Endodermal cell (in vitro differentiated cells): ENCODE measurements around the gene LRCH1. TPM values are rescaled to one million over a fixed set of nuclear protein-coding genes. Genes with fewer than 3 reads are reported as not detected.

Experiments used
- DNase-seq: peaks from one replicate; pipeline ENCODE4 v3.0.0-alpha.2; 2017
- H3K27ac ChIP-seq: 2 replicates; pipeline ENCODE4 v1.5.1; 2013; ENCODE audit warnings: mild to moderate bottlenecking, low read depth, low read length, moderate library complexity
- H3K27me3 ChIP-seq: 2 replicates; pipeline ENCODE4 v1.6.1; 2013; ENCODE audit warnings: mild to moderate bottlenecking, low read length, moderate library complexity; ENCODE audit not compliant: insufficient read depth, control insufficient read depth, poor library complexity, severe bottlenecking
- H3K36me3 ChIP-seq: 2 replicates; pipeline ENCODE4 v1.7.0; 2013; ENCODE audit warnings: mild to moderate bottlenecking, low read length, moderate library complexity; ENCODE audit not compliant: control insufficient read depth, insufficient read depth
- H3K4me1 ChIP-seq: one replicate; pipeline ENCODE4 v1.7.0; 2013; ENCODE audit warnings: low read length; ENCODE audit not compliant: control insufficient read depth, insufficient read depth
- H3K4me3 ChIP-seq: 2 replicates; pipeline ENCODE4 v1.5.1; 2013; ENCODE audit warnings: mild to moderate bottlenecking, low read length, moderate library complexity
- H3K9ac ChIP-seq: 2 replicates; pipeline ENCODE4 v1.6.1; 2013; ENCODE audit warnings: mild to moderate bottlenecking, low read length, moderate library complexity; ENCODE audit not compliant: poor library complexity, severe bottlenecking; ENCODE audit errors: extremely low read depth
- H3K9me3 ChIP-seq: 2 replicates; pipeline ENCODE4 v1.6.1; 2013; ENCODE audit warnings: mild to moderate bottlenecking, low read length, moderate library complexity; ENCODE audit not compliant: control insufficient read depth
- H3K27ac Mint-ChIP-seq: 2 replicates; pipeline ENCODE4 v1.8.0; 2020; ENCODE audit warnings: mixed read lengths
- H3K27me3 Mint-ChIP-seq: 2 replicates; pipeline ENCODE4 v1.8.0; 2021; ENCODE audit warnings: mild to moderate bottlenecking, mixed read lengths; ENCODE audit not compliant: insufficient read depth
- H3K36me3 Mint-ChIP-seq: 2 replicates; pipeline ENCODE4 v1.8.0; 2020; ENCODE audit warnings: low read depth, mixed read lengths
- H3K4me1 Mint-ChIP-seq: 2 replicates; pipeline ENCODE4 v1.8.0; 2020; ENCODE audit warnings: mixed read lengths
- H3K4me3 Mint-ChIP-seq: 2 replicates; pipeline ENCODE4 v1.8.0; 2020; ENCODE audit warnings: mild to moderate bottlenecking, moderate library complexity, mixed read lengths
- H3K9me3 Mint-ChIP-seq: 2 replicates; pipeline ENCODE4 v1.8.0; 2020; ENCODE audit warnings: mild to moderate bottlenecking, mixed read lengths
- CTCF ChIP-seq: fragments of 200-600 bp; sonication (generic); conservative IDR thresholded peaks from 2 replicates; pipeline ENCODE4 v1.5.0; 2021; ENCODE audit warnings: antibody characterized with exemption, mild to moderate bottlenecking
- WGBS, 2 experiments: methylation state at CpG; one replicate each; pipeline versions ENCODE4 v1.1.5 to v1.1.7; 2013; ENCODE audit warnings: missing lambda C conversion rate in 2 of 2, mixed read lengths in 1 of 2; ENCODE audit not compliant: insufficient coverage in 1 of 2, insufficient read length in 1 of 2; 5-methylcytosine and 5-hydroxymethylcytosine counted together
- total RNA-seq, 2 donors: library from RNA; stranded (reverse); fragmentation: NEBNext Ultra II Directional in 1 of 2; extraction: Animal tissue kit (Norgen Biotek cat#: 25700) in 1 of 2; gene quantifications; 2 replicates in 1 of 2; 3 replicates in 1 of 2; pipeline ENCODE4 v1.2.1, GENCODE V29; 2021

The LRCH1 gene
- total RNA-seq, 2 donors from 2014 or later, result 8.1 to 11.8 TPM

- H3K36me3 Mint-ChIP-seq, result no peaks in the 10 kb centered on the region
- Histone ChIP-seq H3K27me3 (peaks cover 30% of the 10 kb centered on the region), H3K36me3 (no peaks in the 10 kb centered on the region), H3K9me3 (no peaks in the 10 kb centered on the region), H3K27ac (no peak overlapping the region), H3K4me1 (peaks cover 7% of the 10 kb centered on the region), H3K9ac (no peak overlapping the region), H3K4me3 (no peak overlapping the region)
- TF ChIP-seq CTCF, result no peak
- no peak overlapping the region for H3K4me3 Mint-ChIP-seq
- H3K27me3 Mint-ChIP-seq, result peaks cover 29% of the 10 kb centered on the region
- no peak for DNase-seq
- peaks cover 38% of the 10 kb centered on the region for H3K4me1 Mint-ChIP-seq
- H3K27ac Mint-ChIP-seq, result no peak overlapping the region
- 97 to 98% methylated on average over 3 to 4 of the region's 4 CpGs for WGBS, 2 experiments
- no peaks in the 10 kb centered on the region for H3K9me3 Mint-ChIP-seq
These were observed 74.5 kb downstream of the LRCH1 start for GRCh38 chr13:46627462-46627861.

- H3K9me3 Mint-ChIP-seq, result no peaks in the 10 kb centered on the region
- Histone ChIP-seq H3K9me3 (no peaks in the 10 kb centered on the region), H3K36me3 (no peaks in the 10 kb centered on the region), H3K4me1 (peaks cover 7% of the 10 kb centered on the region), H3K27ac (no peak overlapping the region), H3K9ac (no peak overlapping the region), H3K4me3 (no peak overlapping the region), H3K27me3 (peaks cover 30% of the 10 kb centered on the region)
- no peak for TF ChIP-seq CTCF
- no peaks in the 10 kb centered on the region for H3K36me3 Mint-ChIP-seq
- H3K27ac Mint-ChIP-seq, result no peak overlapping the region
- no peak overlapping the region for H3K4me3 Mint-ChIP-seq
- no peak for DNase-seq
- peaks cover 32% of the 10 kb centered on the region for H3K27me3 Mint-ChIP-seq
- peaks cover 31% of the 10 kb centered on the region for H3K4me1 Mint-ChIP-seq
- WGBS, 2 experiments, result 94 to 100% methylated on average over 6 to 7 of the region's 7 CpGs
These were observed 75.8 kb downstream of the LRCH1 start for GRCh38 chr13:46628622-46629365.

- H3K27me3 ChIP-seq, result peaks cover 30% of the 10 kb centered on the region
- Mint-ChIP-seq H3K27ac (no peak overlapping the region), H3K36me3 (no peaks in the 10 kb centered on the region), H3K27me3 (peaks cover 36% of the 10 kb centered on the region), H3K9me3 (no peaks in the 10 kb centered on the region), H3K4me1 (peaks cover 24% of the 10 kb centered on the region), H3K4me3 (no peak overlapping the region)
- no CpG with 5 or more reads among the region's 1 CpG for WGBS, 2 experiments
- H3K9ac ChIP-seq, result no peak overlapping the region
- TF ChIP-seq CTCF, result no peak
- no peaks in the 10 kb centered on the region for H3K36me3 ChIP-seq
- peaks cover 7% of the 10 kb centered on the region for H3K4me1 ChIP-seq
- no peaks in the 10 kb centered on the region for H3K9me3 ChIP-seq
- H3K27ac ChIP-seq, result no peak overlapping the region
- no peak overlapping the region for H3K4me3 ChIP-seq
- no peak for DNase-seq
These were observed 76.9 kb downstream of the LRCH1 start for GRCh38 chr13:46629811-46630413.
